H54 (cell line): Measurements from ENCODE around the gene MTF2.
A peak's percentile ranks its signal among the peaks of the same experiment; 100 is the strongest.
"Not testable (repeated sequence)": the region's sequence is repeated elsewhere in the genome, so short reads cannot be mapped to it uniquely, and the experiment has no call there.

Experiments
- DNase-seq: peaks from one replicate; pipeline ENCODE4 v3.0.0; 2011; ENCODE audit warnings: low spot score, mixed read lengths; ENCODE audit not compliant: insufficient read length
- FAIRE-seq: peaks from 3 replicates; lab custom pipeline; 2011; peaks lifted over from hg19 to GRCh38; lab: Jason Lieb, UNC
- POLR2A ChIP-seq: IDR thresholded peaks from 2 replicates; pipeline ENCODE4 v1.6.1; 2011; ENCODE audit warnings: low read depth, mild to moderate bottlenecking, low read length

Gene MTF2

DNA sequence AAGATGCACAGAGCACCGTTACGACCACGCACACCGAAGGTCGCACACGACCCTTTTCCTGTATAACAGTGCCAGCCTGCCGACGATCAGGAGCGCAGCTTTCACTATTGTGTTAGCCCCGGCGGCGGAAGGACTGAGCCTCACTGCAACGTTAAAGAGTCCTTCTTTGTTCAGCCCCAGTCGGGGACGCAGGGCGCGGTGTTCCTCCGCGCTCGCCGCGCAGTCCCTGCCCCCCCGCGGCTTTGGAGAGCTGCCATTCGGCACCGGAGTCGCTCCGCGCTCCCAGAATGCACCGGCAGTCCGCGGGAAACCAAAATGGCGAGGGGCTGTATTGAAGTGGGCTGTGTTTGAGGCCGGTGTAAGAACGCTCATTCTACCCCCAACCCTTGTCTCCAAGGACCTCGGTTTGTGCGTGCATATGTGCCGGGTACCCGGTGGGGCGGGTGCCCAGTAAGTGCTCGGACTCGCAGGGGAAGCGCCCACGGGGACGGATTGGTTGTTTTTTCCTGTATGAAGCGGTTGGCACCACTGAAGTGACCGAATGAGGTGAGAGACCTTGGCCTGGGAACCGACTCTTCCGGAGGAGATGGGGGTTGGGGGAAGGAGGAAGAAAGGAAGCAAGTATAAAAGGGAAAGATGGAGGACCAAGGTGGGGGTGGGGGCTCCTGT, at the start of gene MTF2:
TSS of gene MTF2 (plus strand) at position 298 of the 669 bp plus-strand sequence. CDS start at position 542, 244 bp downstream.
- FAIRE-seq = peak; percentile 87
- TF ChIP-seq POLR2A = peak; percentile 83
- DNase-seq = peak; percentile 41

DNA sequence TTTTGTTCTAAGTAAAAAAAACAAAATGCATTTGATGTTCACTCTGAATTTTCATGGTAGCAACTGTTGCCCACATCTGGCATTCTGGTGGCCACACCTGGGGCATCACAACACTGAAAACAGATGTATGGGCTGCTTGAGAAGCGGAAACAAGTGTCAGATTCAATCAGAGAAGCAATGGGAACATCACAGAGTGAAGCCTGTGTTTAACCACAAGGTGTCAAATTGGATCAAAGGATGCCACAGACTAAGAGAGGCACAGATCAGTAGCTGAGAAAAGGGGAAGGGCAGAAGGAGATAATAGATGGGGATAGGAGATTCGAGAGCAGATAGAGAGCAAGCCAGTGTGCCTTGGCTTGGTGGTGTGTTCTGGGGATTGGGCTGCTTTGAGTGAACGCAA, 49.8 kb upstream of the MTF2 start:
- TF ChIP-seq POLR2A = no peak
- FAIRE-seq (no peak), DNase-seq (no peak)

DNA sequence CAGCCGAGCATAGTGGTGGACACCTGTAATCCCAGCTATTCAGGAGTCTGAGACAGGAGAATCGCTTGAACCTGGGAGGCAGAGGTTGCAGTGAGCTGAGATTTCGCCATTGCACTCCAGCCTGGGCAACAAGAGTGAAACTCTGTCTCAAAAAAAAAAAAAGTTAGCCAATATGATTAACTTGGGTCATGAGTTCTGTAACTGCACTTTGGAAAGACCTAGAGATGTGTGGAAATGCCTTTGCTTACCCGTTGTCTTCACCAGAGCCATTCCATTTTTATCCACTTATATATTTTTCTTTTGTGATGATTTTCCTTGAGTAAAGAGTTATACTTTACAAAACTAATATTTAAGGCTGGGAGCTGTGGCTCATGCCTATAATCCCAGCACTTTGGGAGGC, 48.9 kb upstream of the MTF2 start:
- FAIRE-seq, DNase-seq: not testable (repeated sequence)

DNA sequence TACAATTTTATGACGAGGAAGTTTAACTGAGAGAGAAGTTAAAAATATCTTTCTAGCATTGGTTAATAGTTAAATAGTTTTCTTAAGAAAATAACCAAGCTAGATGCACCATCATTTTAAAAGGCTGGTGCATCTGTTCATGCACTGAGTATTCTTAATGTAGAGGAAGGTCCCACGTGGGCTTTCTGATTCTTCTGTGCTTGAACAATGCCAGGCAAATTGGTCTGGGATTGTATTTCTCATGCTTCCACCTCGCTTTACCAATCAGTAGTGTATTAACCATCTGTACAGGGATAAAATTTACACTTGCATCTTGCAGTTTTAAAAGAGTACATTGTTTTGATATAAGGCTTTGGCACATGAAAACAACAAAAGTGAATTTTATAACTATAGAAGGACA, 47.4 kb upstream of the MTF2 start:
- no peak for FAIRE-seq
- no peak for DNase-seq
- TF ChIP-seq POLR2A = no peak

DNA sequence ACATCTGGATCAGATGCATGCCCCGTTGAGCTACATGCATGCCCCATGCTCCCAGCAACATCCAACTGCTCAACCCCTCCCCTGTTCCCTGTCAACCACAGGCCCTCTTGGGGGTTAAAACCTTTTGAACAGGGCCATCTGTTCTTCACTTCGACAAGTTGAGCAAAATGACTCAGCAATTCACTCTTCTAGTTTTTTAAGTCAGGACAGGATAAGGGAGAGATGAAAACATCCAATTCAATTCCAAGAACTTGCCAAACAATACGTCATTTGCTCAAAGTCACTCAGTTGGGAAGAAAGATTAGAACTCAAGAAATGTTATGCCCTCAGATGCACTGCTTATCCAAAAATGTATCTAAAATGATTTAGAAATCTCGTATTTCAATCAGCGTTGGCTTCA, 46.1 kb upstream of the MTF2 start:
- no peak for FAIRE-seq
- DNase-seq = no peak
- no peak for TF ChIP-seq POLR2A

DNA sequence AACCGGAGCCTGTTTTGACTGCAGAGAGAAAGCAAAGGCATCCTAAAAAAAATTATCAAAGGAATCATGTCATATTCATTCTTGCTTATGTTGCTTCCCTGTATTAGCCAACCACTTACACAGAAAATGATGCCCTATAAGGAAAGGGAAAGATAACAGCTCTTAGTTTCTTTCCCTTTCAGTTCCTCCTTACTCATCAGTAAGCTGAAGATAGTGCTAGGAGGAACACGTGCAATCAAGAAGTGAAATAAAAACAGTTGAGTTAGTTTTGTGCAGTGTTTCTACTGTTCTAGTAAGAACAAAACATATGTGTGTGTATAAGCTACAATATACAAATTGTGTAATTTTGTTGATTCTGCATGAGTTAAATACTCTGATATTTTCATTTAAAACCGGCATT, 45.3 kb upstream of the MTF2 start:
- no peak for FAIRE-seq

DNA sequence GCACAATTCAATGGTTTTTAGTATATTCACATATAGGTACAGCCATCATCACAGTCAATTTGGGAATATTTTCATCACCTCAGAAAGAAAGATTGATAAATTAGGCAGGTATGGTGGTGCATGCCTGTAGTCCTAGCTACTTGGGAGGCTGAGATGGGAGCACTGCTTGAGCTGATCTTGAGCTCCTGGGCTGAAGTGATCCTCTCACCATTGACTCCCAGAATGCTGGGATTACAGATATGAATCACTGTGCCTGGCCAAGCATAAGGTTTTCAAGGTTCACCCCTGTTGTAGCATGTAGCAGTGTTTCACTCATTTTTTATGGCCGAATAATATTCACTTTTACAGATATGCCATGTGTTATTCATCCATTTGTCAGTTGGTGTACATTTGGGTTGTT, 44.7 kb upstream of the MTF2 start:
- TF ChIP-seq POLR2A = no peak
- FAIRE-seq (no peak), DNase-seq (no peak)

More for the DNA sequence above, 45.3 kb upstream of the MTF2 start:
- no peak for DNase-seq
- TF ChIP-seq POLR2A = no peak

DNA sequence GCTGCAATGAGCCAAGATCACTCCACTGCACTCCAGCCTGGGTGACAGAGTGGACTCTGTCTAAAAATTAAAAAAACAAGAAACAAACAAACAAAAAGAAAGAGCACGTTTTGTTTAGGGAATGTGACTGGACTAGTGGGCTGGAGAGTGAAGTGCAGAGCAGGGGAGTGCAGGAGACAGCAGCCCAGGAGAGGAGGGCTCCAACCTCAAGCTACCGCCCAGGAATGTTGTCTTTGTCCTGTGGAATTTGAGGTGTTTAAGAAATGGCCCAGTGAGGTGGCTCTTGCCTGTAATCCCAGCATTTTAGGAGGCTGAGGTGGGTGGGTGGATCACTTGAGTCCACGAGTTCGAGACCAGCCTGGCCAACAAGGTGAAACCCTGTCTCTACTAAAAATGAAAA, 42.4 kb upstream of the MTF2 start:
- TF ChIP-seq POLR2A = no peak
- no peak for FAIRE-seq
- DNase-seq = no peak

DNA sequence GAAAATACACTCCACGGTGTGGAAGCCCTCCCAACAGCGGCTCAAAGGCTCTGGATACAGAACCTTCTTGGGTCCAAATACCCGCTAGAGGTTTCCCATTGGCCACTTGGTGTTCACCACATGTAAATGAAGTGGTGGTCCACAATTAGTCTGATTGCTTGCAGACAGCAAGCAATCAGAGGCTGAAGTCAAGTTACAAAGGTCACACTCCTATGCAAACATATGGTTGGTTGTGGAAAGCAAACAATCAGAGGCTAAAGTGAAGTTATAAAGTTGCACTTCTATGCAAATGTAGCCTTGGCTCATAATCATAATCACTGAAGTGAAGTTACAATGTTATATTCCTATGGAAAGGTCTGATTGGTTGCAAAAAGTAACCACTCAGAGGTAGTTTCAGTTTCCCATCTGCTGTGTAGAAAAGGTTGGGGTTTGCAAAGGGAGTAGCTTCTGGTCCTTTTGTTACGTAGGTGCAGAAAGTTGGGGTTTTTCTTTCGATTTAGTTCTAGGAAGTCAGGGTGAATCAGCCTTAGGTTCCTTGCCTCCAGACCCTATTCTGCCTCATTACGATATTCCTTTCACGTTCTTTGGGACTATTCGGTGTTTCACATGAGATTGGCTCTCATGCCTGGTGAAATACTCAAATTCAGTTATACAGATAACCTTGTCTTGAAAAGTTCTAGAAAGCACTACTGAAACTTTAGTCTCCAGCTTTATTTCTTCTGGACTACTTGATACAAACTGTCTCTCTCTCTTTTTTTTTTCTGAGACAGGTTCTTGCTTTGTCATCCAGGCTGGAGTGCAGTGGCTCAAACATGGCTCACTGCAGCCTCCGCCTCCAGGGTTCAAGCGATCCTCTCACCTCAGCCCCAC, 36.7 kb upstream of the MTF2 start:
- no peak for TF ChIP-seq POLR2A
- no peak for FAIRE-seq
- no peak for DNase-seq

DNA sequence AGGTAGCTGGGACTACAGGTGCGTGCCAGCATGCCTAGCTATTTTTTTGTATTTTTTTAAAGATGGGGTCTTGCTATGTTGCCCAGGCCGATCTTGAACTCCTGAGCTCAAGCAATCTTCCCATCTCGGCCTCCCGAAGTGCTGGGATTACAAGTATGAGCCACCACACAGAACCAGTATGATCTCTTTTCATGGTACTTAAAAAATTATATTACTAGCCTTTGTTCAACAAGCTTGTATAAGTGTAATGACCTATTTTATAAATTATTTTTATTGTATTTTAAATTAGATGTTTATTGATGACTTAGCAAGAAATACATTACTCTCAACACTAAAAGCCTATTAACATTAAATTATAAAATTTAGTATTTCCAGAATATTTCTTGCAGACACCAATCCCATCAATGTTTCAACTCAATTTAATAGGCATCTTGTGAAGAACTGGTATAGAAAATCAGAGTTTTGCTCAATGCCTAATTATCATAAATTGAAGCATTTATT, 36.0 kb upstream of the MTF2 start:
- TF ChIP-seq POLR2A = no peak
- DNase-seq (no peak), FAIRE-seq (no peak)

DNA sequence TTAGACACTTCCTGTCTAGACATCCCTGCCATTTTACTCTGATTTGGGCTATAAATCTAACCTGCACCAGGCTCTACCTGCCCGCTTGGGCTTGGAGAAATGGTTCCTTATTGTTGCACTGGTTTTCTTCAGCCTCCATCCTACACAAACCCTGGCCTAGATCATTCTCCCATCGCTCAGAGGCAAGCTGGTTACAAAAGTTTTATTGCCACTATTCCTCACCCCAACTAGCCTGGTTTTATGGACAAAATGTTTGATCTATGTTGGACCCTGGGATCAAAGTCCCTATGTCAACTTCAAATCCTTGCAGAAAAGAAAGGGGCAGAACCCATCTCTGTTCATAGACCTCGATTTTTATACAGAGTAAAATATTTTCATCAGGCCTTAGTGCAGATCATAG, 31.5 kb upstream of the MTF2 start:
- no peak for DNase-seq
- FAIRE-seq = no peak
- no peak for TF ChIP-seq POLR2A

DNA sequence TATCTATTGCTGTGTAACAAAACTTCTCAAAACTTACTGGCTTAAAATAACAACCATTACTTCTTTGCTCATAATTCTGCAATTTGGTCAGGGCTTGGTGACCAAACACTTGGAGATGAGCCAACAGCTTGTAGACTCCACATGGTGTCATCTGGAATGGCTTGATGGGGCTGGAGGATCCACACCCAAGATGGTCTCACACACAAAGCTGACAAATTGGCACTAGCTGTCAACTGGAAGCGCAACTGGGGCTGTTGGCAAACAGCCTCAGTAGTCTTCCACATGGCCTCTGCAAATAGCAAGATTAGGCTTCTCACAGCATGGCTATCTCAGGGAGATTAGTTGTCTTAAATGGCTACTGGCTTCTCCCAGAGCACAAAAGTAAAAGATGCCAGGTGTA, 27.1 kb upstream of the MTF2 start:
- DNase-seq (no peak), FAIRE-seq (no peak)
- no peak for TF ChIP-seq POLR2A

DNA sequence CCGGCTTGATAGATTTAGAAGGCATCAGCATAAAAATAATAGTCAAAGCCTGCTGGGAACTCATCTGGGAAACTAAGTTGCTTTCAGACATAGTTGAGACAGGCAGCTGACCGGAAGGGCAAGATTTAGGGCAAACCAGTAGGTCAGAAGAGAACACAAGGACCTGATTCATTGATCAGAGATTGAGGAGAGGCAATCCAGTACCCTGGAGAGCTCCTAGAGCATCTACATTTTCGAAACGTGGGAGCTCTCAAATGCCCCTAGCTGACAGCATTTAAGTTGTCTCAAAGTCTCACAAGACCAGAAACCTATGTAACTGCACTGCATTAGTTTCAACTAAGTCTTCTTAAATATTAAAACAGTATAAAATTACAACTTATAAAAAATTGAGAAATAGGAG, 22.9 kb upstream of the MTF2 start:
- no peak for FAIRE-seq
- no peak for TF ChIP-seq POLR2A
- DNase-seq = no peak

DNA sequence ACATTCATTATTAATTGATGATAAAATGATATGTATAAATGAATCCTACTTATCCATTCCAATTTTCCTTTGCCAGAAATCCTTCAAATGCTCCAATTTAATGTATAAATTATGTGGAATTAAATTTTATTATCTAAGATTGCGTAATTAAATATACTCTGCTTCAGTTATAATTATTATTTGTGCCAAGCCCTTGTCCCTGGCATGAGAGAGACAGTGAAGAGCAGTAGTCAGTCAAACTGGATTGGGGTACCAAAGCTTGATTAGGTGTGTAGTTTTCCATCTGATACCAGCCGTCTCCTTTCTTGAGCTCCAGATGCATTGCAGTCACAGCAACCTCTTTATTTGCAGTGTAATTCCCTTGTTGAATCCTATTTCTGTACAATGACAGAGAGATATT, 22.4 kb upstream of the MTF2 start:
- TF ChIP-seq POLR2A = no peak
- FAIRE-seq (no peak), DNase-seq (no peak)
